Suppressor macrophage (primary cell): ENCODE measurements around the gene ZBBX.
"Not testable (repeated sequence)": the region's sequence is repeated elsewhere in the genome, so short reads cannot be mapped to it uniquely, and the experiment has no call there.

ENCODE experiments used
- DNase-seq, 4 experiments: peaks; one replicate each; pipeline ENCODE4 v3.0.0-alpha.2; 2020 to 2022
- total RNA-seq, 17 experiments: gene quantifications; one replicate each; lab custom pipeline; 2026; ENCODE audit warnings: mixed read lengths in 6 of 17, inconsistent platforms in 3 of 17; lab: John Stamatoyannopoulos, UW

Gene ZBBX, protein sequence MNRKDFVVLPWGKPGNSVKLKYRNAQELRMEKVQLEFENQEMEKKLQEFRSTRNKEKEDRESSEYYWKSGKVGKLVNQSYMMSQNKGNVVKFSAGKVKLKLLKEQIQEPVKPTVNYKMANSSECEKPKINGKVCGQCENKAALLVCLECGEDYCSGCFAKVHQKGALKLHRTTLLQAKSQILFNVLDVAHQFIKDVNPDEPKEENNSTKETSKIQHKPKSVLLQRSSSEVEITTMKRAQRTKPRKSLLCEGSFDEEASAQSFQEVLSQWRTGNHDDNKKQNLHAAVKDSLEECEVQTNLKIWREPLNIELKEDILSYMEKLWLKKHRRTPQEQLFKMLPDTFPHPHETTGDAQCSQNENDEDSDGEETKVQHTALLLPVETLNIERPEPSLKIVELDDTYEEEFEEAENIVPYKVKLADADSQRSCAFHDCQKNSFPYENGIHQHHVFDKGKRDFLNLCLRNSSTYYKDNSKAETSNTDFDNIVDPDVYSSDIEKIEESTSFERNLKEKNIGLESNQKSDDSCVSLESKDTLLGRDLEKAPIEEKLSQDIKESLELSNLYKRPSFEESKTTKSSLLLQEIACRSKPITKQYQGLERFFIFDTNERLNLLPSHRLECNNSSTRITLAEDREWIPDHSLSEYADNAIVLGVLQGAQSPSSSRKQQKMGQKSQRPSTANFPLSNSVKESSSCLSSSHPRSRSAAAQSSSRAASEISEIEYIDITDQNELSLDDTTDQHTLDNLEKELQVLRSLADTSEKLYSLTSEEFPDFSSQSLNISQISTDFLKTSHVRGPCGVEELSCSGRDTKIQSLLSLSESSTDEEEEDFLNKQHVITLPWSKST
- total RNA-seq: 0 to 2.6 (median 0) reads per million in 17 experiments

DNA sequence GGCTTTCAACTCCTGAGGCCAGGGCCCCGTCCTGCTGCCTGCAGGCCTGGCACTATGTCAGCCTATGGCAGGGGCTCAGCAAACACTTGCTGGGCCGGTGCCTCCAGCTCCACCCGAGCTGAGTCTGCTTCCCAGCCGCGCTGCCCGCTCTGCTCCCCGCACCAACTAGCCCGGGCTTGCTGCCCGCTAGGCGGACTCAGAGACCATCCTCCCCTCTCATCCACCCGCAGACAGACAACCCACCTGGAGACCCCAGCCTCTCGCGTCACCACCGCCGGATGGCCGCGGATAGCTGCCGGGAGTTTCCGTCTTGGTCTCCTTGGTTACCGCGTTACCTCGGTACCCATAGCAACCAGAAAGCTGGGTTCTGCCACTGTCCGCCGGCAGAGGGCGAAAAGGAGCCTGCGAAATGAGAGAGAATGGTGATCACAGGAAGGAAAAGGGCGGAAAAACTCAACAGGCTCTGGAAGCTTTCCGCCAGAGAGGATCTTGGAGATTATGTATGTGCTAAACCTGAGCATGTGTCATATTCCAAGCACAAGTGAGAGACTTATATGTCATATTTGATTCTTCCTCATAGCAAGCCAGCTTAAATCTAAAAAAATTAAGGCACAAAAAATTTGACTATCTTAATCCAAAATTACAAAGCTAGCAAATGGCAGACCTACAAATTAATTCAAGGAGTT, at the start of gene ZBBX:
ZBBX (minus strand) TSS at position 294 of the 686 bp plus-strand sequence. CDS start 7,396 bp downstream, outside the sequence.
- DNase-seq: peak; percentile 89 to 93 (median 92)

DNA sequence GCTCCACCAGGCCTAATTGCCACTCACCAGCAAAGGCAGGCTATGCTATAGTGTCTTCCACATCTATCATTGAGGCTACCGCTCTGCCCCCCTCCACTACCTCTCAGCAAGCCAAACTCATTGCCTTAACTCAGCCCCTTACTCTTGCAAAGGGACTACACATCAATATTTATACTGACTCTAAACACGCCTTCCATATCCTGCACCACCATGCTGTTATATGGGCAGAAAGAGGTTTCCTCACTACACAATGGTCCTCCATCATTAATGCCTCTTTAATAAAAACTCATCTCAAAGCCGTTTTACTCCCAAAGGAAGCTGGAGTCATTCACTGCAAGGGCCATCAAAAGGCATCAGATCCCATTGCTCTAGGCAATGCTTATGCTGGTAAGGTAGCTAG, 46.9 kb upstream of the ZBBX start:
- DNase-seq: not testable (repeated sequence)

DNA sequence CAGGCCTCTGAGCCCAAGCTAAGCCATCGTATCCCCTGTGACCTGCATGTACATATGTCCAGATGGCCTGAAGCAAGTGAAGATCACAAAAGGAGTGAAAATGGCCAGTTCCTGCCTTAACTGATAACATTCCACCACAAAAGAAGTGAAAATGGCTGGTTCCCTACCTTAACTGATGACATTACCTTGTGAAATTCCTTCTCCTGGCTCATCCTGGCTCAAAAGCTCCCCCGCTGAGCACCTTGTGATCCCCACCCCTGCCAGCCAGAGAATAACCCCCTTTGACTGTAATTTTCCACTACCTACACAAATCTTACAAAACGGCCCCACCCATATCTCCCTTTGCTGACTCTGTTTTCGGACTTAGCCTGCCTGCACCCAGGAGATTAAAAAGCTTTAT, 42.3 kb upstream of the ZBBX start:
- DNase-seq: not testable (repeated sequence)

DNA sequence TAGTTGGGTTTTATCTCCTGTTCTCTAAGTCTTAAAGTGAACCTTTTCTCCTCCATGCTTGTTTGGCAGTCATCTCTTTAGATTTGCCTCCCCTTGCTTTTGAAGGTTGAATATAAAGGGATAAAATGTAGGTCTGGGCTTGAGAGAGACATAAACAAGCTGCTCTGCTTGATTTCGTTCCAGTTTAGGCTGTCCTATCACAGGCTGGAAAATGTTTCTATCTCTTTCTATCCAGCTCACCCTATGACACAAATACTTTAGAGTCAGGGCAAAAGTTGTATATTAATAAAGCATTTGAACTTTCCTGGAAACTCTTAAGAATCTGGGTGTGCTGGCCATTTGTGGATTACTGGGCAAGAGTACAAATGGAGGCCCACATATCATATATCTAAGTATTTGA, 29.5 kb upstream of the ZBBX start:
- DNase-seq: no peak

DNA sequence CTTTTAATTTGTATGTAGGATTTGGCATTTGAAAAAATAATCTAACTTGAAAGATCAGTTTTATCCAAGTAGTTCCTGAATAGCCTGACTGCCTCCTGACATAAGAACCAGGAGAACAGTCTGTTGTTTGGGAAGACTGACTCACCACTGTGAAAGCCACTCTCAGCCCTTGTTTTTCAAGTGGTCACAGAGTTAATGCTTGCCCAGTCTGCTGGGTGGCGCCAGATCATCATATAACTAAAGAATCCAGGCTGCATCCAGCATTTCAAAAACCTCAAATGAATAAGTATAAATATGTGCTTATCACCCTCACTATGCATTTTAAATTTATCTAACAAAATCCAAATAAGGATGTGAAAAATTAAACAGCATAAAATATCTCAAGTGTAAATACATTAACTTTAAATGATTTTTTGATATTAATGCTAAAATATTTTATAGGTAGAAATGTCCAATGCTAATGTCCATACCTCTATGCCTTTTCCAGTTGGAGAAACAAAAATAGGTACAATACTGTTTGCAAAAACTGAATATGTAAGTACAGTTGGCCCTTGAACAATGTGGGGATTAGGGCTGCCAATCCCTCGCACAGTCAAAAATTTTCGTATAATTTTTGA, 26.9 kb upstream of the ZBBX start:
- peak; percentile 62 to 76 (median 66) for DNase-seq

DNA sequence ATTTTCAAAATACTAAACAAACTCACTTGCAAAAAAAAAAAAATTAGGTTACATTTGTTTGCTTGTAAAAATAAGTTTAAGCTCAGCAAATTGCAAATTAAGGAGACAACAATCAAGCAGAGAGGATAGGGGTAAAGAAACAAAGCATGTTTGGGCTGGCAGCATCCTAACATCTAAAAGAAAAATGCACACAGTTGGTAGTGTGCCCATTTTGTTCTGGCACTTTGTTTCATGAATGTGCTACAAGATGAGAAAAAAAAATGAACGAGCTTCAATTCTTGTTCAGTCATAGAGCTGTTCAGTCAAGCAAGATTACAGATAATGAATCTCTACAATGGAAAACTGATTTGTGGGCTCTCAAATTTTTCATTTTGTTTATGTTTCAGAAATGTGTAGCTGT, 17.7 kb upstream of the ZBBX start:
- no peak for DNase-seq

DNA sequence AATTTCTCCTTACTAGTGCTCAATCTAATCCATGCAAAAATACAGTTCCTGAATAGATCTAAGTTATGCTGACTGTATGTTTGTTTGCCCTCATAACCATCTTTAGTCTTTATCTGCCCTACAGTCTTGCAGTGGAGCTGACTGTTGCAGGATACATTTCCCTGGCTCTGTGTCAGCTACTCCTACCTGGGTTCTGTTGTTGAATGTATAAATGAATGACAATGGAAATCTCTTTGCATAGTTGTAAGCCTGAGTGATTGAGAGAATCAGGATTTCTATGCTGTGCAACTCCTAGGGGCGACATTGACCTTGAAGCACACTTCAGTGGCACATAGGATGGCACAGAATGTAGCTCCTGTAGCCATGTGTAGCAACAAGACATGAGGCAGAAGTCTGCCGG, 16.0 kb upstream of the ZBBX start:
- DNase-seq: no peak

DNA sequence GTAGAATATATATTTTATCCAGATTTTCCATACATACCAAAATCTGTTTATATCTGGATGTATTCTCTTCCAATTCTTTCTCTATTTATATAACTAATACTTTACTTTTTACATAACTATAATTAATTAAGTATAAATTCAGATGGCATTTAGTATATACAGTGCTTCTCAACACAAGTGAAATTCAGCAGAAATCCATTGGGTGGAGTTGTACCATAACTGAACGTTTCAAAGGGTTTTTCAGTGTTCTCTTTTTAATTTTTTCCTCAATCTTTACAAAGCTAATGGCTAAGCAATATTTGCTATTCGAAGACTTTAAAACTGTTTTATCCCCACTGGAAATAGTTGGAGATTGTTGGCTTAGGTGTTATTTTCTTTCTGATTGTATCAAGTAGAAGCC, 13.9 kb upstream of the ZBBX start:
- peak in 1 of 4 experiments; percentile 10 for DNase-seq

DNA sequence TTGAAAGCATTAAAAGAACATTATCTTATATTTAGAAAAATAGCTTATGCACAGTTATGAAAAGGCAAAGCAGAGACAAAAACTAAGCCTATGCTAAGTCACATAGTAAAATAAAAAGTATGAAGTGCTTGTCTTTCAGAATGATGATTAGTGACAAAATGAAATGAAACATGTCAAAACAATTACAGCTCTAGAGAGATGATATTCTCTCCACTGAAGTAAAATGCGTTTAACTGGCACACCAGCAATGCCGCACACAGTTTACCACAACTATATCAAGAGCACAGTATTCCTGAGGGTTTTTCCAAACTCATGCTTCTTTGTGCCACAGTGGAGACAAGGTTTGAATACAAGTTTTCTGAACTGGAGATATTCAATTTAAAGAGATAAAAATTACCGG, 2.1 kb upstream of the ZBBX start:
- no peak for DNase-seq

DNA sequence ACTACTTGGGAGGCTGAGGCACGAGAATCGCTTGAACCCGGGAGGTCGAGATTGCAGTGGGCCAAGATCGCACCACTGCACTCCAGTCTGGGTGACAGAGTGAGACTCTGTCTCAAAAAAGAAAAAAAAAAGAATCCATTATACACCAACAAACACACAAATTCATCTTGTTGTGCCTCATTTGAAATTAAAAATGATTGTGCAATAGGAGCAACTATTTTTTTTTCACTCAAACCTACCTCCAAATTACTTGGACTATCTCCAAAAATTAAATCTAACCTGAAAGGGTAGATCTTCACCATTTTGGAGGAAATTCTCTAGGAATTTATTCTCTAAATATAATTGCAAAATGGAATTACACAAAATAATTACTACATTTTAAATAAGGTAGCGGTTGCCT, 4.6 kb downstream of the ZBBX start:
- DNase-seq: no peak

DNA sequence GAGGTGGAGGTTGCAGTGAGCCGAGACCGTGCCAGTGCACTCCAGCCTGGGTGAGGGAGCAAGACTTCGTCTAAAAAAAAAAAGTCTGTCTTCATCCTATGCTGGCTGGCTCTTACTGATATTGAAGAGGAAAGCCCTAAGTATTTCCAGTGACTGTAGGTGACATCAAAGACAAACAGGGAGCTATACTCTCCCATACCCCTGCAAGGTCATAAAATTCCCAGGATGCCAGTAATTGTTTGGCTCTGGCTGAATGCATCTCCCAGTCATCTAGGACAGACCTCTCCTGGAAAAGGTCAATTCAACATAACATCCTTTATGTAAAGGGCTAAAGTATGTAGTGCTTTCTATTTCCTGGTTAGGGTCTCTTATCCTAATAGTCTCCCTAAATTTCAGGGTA, 8.0 kb downstream of the ZBBX start:
- DNase-seq: no peak

DNA sequence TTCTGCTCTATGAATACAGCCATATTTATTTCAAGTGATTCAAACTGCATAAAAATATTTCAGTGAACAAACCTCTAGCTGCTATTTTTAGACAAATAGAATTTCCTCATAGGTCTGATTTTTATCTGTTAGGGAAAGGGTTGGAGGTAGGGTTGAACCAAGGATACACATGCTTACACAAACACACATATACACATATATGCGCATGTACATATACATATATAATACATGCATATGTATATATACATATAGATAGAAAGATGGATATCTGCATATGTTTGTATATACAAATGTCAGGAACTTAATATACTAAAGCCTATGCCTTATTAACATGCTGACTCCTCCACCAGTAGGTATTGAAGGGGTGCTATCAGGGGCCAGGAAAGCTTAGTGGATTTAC, 18.1 kb downstream of the ZBBX start:
- DNase-seq: no peak

DNA sequence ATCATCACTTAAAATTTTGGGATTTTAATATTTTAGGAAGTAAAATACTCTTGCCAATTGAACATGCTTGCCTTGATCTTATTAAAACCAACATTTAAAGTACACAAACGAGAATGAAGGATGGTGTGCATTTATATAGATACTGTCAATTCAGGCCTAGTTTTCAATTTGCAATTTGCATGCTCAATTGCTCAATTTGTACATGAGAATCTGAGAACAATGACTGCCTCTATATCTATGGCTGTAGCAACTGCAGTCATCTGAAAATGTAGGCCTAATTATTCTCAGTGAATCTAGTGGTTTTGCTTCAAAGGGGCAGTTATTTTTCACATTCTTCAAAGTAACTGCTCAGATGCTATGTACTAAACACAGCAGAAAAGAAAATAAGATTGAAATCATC, 18.8 kb downstream of the ZBBX start:
- no peak for DNase-seq

DNA sequence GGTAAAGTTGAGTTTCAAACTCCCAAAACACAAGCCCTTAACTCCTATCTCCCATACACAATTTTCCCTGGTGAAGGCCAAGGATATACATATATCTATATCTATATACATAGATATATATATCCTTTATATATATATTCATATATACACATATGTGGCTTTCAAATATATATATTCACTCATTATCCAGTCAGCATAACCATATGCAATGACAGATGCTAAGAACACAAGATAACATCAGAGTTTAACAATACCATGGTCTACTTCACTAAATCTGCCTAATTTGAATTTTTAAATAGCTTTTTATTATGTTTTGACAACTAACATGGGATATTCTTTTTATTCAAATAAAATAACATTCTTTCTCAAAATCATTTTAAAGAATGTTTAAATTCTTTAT, 24.7 kb downstream of the ZBBX start:
- no peak for DNase-seq

DNA sequence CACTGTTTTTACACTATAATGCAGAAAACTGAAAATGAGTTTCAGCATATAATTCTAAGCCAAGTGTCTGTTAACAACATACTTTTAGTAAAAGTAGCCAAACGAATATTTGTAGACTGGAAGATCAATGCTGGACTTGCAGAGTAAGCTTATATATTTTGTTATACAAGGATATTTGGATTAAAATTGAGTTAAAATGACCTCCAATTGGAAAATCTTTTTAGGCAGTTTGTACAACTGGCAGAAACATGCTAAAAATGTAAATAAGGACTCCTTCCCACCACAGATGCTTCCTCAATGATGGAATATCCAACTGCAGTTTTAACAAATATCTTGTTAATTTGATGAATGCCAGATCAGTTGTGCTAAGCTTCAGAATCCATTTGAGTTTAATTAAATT, 25.3 kb downstream of the ZBBX start:
- DNase-seq: no peak

DNA sequence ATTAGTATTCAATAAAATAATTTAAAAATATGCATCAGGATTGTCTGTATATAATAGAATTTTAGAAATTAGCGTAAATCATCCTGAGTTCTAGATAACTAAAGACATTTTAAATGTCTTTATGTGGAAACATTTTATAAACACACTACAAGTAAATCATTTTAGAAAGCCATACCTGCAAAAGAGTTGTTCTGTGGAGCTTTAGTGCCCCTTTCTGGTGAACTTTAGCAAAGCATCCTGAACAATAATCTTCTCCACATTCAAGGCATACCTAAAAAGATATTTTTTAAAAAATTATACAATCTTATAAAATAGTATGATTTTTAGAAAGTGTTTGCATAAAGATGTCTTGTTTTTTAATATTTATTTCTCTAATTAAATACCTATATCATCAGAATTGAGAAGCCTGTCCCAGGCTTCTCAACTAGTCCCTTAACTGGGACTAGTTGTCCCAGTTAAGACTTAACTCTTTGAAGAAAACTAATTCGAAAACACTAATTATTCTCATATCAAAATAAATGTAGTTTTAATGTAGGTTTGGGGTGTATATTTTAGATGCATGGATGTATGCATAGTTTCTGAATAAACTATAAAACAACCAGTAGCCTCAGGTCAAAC, 29.7 kb downstream of the ZBBX start:
- peak; percentile 35 to 50 (median 39) for DNase-seq

DNA sequence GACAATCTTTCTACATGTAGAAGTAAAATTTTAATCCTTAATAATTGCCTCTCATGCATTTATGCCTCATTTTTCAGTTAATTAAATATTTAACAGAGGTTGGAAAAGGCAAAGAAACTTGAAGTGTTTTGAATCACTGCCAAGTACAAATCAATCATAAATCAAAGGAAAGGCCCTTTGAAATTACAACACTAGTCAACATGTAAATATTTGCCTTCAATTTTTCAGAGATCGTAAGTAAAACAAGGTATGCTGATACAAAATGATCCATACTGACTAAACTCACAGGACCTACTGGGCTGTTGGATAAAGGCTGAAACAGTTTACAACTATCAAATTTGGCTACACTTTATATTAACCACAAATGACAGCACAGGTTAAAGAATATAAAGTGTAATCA, 33.9 kb downstream of the ZBBX start:
- DNase-seq: no peak

DNA sequence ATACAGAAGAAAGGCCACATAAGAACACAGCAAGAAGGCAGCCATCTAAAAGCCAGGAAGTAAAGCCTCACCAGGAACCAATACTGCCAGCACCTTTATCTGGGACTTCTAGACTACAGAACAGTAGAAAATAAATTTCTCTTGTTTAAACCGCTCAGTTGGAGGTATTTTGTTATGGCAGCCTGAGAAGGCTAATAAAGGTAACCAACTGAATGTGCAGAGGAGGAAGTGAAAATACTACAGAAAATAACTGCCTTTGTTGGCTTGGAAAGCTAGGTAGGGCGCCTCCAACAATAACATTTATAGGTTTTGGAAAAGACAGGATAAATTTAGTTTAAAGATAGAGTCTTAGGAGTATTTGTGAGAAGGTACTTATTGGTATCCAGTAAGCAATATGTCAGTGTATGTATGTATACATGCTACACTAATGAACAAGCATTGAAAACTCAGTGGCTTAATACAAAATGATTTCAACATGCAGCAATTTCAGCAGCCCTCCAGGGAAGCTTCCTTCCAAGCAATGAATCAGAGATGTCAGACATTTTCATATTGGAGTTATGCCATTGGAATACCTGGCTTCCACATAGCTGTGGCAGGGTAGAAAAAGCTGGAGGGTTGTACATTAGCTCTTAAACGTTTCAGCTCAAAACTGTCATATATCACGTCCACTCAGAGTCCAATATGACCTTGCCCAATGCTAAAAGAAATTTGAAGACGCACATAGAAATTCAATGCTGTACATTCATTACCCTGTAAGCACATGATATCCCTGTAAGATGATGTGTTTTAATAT, 48.9 kb downstream of the ZBBX start:
- DNase-seq: no peak

DNA sequence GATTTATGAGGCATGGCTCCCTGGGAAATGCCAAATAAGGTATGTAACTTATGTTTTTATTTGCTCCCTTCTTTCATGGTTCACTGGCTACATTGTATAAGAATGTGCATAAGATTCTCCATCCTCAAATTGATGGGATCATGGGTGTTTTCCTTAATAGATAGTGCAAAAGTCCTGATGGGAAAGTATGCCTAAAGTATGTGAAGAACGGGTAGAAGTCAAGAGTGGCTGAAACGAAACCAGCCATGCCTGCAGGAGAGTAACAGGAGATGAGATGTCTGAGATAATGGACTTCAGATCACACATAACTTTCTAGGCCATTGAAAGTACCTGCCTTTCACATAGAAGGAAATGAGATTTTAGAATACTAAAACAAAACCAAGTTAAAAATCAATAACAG, 56.5 kb downstream of the ZBBX start:
- no peak for DNase-seq

DNA sequence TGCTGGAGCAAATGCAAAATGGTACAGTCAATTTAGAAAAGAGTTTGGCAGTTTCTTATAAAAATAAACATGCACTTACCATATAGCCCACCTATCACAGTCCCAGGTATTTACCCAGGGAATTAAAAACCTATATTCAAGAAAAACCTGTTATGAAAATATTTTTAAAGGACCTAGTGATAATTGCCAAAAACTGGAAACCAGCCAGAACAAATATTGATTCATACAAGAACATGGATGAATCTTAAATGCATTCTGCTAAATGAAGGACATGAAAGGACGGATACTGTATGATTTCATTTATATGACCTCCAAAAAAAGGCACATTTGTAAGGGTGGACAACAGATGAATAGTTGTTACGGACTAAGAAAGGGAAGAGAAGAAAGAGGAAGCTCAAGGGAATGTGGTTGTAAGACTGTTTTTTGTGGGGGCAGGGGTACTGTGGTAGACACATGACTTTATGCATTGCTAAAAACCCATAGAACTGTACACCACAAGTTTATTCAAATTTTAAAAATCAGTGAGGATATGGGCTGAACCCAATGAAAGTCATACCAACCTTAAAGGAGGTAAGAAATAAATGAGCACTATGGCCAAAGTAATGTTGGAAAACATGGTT, 61.0 kb downstream of the ZBBX start:
- peak; percentile 15 to 45 (median 25) for DNase-seq

DNA sequence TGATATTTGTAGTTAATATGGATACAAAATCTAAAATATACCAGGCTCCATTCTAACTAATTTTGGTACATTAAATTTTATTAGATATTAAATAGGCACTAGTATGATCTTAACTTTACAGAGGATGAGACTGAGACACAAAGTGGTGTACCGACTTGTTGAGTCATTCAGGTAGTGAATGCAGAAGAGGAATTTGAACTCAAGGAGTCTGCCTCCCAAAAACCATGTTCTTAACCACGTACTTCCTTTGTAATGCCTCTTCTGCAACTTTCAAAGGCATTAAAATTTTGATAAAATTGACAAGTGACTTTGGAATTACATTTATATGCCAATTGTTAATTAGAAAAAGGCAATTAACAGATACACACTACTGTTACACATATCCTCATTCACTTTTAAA, 61.8 kb downstream of the ZBBX start:
- peak in 1 of 4 experiments; percentile 5 for DNase-seq
